Measurements from ENCODE around the gene IFIH1. TPM values are rescaled to one million over a fixed set of nuclear protein-coding genes. Genes with fewer than 3 reads are reported as not detected.

IFIH1 gene
- total and polyA plus RNA-seq, 7 donors, result 8.8 to 16.0 (median 11.2) TPM

DNA sequence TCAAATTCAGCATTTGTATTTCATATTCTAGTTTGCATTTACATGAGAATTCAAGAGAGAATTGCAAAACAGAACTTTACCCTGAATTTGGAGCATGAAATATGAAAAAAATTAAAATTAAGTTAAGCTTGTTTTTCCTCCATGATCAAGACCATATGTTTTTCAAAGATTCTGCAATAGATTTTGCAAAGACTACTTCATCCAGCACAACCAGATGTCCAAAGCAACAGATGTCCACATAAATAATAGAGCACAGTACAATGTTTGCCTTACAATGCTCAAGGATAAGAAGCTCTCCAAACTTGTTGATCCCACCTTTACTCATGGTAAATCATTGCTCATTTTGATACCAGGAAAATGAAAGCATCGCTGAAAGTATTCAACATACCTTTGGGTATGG is 100.9 kb downstream of the IFIH1 start:
- Histone ChIP-seq H3K9me3 (no peaks in the 10 kb centered on the region), H3K27ac (no peak overlapping the region), H3K4me3 (no peak overlapping the region), H3K36me3 (no peaks in the 10 kb centered on the region), H3K27me3 (no peaks in the 10 kb centered on the region), H3K4me1 (no peaks in the 10 kb centered on the region)
- 80 to 92% methylated on average over 1 of the region's 1 CpG for WGBS, 2 donors
- intact Hi-C loops (cut with DNase I), result no loop called here
- TF ChIP-seq POLR2AphosphoS5 (IDR thresholded peaks at IDR 0.05) (no peak), EP300 (IDR thresholded peaks at IDR 0.05) (no peak)
- TF ChIP-seq, protein P1, sequence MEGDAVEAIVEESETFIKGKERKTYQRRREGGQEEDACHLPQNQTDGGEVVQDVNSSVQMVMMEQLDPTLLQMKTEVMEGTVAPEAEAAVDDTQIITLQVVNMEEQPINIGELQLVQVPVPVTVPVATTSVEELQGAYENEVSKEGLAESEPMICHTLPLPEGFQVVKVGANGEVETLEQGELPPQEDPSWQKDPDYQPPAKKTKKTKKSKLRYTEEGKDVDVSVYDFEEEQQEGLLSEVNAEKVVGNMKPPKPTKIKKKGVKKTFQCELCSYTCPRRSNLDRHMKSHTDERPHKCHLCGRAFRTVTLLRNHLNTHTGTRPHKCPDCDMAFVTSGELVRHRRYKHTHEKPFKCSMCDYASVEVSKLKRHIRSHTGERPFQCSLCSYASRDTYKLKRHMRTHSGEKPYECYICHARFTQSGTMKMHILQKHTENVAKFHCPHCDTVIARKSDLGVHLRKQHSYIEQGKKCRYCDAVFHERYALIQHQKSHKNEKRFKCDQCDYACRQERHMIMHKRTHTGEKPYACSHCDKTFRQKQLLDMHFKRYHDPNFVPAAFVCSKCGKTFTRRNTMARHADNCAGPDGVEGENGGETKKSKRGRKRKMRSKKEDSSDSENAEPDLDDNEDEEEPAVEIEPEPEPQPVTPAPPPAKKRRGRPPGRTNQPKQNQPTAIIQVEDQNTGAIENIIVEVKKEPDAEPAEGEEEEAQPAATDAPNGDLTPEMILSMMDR (IDR thresholded peaks at IDR 0.05), result no peak
- no peak for DNase-seq

Other genes with a start within 250 kb of the IFIH1 start
- 10 to 100 TPM in 3 of 4 donors, 1 to 10 TPM in 1; 5.8 to 11.9 (median 11.2) TPM for gene DPP4, start 244.5 kb downstream of the IFIH1 start, total RNA-seq
- gene DPP4, start 244.5 kb downstream of the IFIH1 start, polyA plus RNA-seq, result 1 to 10 TPM; 1.2 to 6.9 (median 1.4) TPM
- gene GCG, start 166.4 kb downstream of the IFIH1 start, total RNA-seq, result not detected
- 10 to 100 TPM in 2 of 3 donors, 1 to 10 TPM in 1; 9.0 to 26.6 (median 10.6) TPM for gene GCG, start 166.4 kb downstream of the IFIH1 start, polyA plus RNA-seq
- 10 to 100 TPM; 12.7 to 35.7 (median 22.4) TPM for gene FAP, start 75.2 kb downstream of the IFIH1 start, total RNA-seq
- gene FAP, start 75.2 kb downstream of the IFIH1 start, polyA plus RNA-seq, result 1 to 10 TPM in 1 of 3 donors, not detected in 2; 2.2 TPM
- 10 to 100 TPM; 10.9 to 24.8 (median 11.2) TPM for gene GCA, start 25.4 kb upstream of the IFIH1 start, total RNA-seq
- gene GCA, start 25.4 kb upstream of the IFIH1 start, polyA plus RNA-seq, result 10 to 100 TPM; 24.1 to 27.6 (median 24.3) TPM